ENCODE data around the gene AGT.

Gene AGT

DNA sequence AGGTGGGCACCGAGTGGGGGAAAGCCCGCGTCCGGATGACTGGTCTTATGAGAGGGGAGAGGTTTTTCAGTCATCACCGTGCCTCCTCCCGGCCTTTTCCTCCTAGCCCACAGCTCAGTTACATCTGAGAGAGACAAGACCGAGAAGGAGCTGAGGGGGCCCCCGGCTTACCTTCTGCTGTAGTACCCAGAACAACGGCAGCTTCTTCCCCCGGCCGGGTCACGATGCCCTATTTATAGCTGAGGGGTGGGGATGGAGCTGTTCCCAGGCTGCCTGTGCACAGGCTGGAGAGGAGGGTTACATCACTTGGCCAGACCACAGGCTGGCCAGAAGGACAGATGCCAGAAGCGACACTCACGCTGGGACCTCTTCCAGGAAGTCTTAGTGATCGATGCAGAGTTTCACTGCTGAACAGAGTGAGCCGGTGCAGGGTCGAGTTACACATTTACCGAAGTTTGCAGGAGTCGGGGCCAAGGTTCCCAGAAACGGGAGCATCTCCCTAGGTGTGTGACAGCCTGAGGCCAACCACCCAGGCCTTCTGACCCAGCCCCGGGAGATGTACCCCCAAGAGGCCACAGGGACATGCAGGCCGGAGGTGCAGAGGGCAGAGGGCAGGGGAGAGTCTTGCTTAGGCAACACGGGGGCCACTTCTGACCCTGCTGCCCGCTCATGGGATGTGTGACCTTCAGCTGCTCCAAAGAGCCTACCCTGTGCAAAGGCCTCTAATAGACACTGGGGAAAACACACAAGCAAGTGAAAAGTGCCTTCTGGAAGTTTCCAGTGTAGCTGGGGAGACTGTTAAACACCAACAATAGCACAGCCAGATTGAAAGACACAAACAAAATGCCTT, at the start of gene AGT:
AGT (minus strand) TSS at position 208 of the 850 bp plus-strand sequence. CDS start 3,299 bp downstream, outside the sequence.
- DNase-seq (ENCODE audit: low read depth), result peak; percentile 80

DNA sequence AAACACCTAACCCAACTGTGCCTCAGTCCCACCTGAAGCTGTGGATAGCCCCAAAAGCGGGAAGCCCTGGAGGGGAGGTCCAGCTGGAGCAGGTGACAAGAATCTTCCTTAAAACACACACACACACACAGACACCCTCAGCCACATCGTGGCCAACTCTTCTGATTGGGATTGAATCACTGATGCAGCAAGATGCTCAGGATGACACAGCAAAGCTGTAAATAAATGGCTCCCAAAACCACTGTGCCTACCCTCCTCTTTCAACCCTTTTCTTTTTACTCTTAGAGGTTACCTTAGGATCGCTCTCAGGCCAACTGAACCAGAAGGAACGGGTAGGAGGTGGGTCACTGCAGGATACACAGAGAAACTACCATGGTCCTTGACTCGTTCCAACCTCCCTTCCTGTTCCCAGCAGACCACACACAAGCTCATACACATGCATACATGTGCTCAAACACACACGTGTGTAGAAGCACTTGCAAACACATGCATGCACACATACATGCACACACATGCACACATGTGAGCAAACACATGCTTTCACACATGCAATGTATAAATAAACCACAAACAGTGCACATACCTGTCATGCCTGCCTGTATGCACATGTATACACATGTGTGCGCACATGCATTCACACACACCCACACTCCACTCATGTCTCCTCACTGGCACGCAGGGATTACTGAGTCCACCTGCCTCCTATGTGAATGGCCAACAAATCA, 47.7 kb upstream of the AGT start:
- no peak for DNase-seq (ENCODE audit: low read depth)

DNA sequence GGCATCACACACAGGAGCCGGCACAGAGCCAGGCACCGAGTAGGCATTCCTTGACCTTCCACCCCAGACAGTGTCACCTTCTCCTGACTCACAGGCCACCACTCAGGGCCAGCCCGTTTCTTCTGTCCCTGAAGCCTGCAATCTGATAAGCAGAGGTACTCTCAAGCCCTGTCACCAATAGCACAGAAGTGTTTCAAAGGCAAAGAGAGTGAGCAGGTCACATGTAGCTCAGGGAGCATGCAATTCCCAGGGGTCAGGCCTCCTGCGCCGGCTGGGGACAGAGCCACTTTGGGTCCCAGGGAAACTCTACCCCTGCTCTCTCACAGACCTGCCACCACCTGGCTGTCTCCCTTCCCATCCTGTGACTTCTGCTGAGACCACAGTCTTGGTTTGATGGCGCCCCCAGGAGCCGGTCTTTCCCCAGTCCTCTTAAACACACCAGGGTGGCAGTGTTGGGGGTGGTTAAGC, 46.5 kb upstream of the AGT start:
- no peak for DNase-seq (ENCODE audit: low read depth)

DNA sequence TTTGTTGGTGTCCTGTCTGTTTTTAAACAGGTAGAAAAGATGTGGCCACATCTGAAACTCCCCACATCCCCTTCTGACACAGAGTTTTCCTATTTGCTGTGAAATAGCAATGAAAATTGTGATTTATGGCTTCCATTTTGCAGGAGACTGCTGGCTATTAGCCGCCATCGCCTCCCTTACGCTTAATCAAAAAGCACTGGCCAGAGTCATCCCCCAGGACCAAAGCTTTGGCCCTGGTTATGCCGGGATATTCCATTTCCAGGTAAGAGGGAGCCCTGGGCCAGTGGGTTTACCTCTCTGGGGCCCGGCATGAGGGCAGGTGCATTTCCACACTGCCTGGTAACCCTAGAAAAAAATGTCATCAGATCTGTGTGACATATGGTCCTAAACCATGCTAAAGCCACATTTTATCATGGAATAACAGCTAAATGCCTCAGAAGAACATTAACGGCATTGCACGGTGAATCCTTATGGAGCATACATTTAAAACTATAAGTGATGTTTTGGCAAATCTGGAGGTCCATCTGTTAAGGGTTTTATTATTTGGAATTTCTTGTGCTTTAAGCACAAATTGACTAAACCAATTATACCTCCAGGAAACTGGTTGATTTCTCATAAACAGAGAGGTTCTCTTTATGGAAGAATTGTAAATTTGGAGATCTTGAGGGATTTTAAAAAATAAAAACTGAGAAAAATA, 45.6 kb upstream of the AGT start:
- DNase-seq (ENCODE audit: low read depth), result no peak

DNA sequence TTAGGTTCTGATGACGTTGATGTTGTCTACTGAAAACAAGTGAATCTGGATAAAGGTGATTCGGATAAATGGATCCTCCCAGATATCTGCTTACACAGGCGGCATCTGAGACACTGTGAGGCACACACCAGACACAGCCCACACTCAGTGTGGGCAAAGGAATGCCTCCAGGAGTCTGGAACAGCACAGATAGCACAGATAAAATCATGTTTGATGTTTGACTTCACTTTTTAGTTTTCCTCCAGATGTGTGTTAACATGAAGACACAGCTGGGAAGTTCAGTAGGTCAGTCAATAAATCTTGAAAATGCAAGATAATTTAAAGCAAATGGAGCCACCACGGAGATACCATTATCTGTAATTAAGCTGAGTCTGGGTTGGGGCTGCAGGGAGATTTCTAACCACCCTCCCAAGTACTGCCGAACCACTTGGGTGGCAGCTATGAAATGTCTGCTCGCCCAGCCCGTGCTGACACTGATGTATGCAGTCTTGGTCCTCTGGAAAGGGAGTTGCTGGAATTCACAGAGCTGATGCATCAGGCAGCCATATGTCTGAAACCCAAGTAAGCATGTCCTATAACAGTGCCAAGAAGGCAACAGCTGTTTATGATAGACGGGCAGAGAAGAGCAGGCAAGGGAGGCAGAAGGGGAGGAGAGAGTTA, 44.9 kb upstream of the AGT start:
- peak; percentile 32 for DNase-seq (ENCODE audit: low read depth)

DNA sequence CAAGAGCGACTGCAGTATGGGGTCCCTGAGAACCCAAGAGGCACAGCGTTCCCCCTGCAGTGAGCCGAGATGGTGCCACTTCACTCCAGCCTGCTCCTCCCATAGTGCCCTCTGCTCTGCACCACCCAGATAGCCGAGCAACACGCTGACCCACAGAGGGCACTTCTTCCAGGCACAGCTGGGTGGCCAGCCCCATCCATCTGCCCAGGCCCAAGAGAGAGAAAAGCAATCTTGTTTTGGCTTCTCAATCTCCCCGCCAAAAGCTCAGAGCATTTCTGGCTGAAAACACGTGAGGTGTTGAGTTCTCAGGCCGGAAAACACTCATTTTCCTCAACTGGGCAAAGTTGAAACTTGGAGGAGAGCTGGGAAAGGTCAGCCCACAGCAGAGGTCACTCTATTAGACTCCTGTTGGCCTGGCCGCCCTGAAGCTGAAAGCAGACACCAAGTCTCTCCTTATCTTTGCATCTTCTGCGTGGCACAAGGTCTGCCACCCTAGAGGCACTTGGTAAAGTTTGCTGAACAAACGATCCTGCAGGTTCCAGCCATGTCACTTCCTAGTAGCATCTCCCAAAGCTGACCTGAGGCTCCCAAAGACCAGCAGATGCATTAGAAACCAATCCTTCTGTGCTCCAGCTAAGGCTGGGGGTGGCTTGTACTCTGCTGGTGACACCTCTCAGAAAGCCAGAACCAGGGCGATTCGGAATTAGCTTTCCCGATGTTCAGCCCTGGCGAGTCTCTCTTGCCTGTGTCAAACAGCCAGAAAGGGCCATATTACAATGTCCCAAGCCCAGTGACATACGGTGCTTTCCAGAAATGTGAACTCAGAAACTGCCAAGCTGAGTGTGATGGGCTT, 44.2 kb upstream of the AGT start:
- DNase-seq (ENCODE audit: low read depth), result no peak

DNA sequence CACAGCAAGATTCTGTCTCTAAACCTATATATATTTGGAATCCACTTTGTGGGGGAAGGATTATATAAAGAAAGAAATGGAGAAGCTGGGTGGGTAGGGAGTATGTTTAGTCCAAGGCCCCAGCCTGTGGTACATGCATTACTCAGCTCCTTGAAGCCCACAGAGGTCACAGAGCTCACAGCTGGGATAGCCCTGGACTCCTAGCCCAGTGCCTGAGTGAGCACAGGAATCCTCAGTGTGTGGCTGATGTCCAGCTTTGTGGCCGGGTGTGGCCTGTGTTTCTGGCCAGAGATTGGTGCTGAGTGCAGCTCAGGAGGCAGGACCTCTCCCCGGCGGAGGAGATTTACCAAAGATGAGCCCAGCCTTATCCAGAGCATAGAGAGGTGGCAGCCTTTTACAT, 40.9 kb upstream of the AGT start:
- no peak for DNase-seq (ENCODE audit: low read depth)

DNA sequence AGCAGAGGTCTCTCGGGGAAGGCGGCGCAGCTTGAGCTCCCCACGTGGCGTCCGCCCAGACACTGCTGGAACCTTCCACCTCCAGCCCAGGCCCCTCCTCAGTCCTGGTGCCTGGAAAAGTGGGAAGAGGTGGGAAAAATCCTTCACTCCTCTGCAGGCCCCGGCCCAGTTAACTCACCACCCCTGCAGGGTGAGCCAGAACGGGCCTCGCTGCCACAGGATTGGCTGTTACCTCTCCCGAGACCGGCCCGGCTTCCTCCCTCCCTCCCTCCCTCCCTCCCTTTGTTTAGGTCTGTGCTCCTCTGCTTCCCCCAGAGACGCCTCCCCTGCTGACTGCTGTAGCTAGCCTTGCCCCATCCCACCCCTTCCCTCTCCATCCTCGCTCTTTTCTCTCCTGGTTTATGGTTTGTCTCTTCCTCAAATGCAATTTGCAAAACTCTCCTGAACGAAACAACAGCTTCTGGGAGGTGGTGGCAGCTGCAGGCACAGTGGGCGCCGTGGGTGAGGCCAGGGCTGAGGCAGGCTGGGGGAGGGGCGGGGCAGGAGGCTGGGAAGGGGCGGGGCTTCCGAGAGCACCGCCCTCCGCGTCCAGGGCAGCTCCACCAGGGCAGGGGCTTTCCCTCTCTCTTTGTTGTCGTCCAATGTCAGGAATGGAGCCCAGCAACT, 39.8 kb upstream of the AGT start:
- DNase-seq (ENCODE audit: low read depth), result no peak

DNA sequence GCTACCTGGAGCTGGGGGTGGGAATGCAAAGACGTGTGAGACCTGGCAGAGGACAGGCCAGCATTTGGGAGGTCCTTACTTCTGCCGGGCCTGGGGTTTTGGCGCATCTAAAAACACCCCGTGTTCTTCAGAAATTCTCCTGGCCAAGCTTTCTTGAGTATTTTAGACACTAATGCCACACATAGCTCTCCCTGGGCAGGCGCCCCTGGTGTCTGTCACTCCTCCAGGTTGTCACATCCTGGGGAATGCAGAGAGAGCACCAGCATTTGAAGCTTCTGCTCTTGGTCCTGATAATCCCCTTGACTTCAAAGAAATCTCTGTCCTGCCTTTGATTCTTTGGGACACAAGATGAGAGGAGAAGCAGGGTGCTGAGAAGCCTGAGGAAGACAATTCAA, 39.3 kb upstream of the AGT start:
- no peak for DNase-seq (ENCODE audit: low read depth)

DNA sequence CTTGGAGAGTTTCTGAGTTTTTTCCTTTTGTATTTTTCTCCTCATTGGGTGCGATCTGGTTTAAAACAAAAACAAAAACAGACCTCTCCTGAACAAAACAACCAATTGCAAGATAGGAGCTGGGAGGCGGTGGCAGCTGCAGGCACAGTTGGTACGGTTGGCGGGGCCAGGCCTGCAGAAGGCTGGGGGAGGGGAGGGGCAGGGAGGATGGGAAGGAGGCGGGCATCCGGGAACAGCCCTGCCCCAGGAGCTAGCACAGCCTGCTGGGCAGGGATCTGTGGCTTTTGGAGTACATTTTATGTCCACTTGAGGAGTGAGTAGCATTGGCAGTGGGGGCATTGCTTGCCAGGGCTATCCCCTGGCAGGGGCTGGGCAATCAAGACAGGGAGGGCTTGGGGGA, 38.5 kb upstream of the AGT start:
- no peak for DNase-seq (ENCODE audit: low read depth)

DNA sequence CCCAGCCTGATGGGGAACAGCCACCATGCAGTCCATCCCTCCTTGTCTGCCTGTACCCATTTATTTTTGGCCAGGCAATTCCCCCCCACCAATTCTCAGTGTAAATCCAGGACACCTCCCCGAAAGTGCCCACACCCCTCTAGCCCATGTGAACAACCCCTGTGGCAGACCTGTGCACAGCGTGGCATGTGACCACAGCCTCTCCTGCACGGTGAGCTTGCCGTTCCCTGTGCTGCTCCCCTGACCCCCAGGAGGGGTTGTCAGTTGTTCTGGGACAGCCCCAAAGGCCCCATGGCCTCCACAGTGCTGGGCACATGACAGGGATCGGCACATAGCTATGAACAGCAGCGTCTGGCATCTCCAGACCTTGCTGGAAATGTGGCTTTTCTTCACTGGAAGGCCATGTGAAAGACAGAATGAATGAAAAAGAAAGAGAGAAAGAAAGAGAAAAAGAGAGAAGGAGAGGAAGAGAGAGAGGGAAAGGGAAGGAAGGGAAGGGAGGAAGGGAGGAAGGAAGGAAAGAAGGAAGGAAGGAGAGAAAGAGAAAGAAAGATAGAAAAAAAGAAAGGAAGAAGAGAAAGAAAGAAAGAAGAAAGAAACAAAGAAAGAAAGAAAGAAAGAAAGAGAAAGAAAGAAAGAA, 37.2 kb upstream of the AGT start:
- no peak for DNase-seq (ENCODE audit: low read depth)

DNA sequence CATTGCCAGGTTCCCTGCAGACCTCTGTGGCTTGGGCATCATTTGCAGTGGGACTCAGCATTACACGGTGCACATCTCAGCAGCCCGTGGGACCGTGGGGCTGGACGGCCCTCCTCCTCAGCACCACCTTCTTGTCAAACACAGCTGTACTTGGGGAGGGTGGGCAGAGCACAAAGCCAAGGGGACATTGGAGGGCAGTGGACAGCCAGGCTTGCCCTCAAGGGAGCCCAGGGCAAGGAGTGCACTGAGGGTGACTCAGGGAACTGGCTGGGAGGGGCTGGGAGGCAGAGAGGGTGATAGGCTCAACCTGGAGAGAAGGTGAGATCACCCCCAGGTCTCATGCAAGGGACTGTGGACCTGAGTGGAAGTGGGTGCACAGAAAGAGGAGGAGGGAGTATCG, 36.7 kb upstream of the AGT start:
- no peak for DNase-seq (ENCODE audit: low read depth)

DNA sequence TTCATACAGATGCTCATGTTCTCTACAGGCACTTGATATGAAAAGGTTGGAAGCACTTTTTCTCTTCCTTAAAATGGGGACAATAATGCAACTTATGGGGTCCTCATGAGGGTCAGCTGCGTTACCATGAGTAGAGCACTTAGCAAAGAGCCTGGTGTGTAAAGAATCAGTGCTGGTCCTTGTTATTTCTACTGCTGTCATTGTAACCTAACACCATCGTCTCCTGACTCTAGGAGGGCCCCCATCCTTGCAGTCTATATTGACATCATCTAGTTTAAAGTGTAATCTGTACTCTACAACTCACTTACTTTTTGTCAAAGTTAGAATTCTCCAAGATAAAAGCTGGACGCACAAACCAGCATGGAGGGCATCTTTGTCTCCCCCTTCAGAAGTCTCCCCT, 35.7 kb upstream of the AGT start:
- no peak for DNase-seq (ENCODE audit: low read depth)

DNA sequence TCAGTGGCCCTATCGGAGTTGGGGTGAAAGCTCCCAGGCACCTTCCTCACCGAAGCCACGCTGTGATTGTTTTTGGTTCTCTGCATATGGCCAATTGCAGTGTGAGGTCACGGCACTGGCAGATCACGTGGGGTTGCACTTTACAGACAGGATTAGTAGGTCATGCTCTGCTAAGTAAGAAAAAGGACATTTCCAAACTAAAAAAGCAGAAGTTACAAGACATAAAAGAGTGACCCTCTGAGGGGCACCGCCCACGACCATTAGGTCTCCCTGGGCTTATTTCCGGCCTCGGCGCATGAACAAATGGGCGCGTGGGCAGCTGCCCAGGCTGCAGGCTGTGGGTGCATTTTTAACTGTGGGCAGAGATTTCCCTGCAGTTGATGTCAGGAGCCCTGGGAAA, 35.2 kb upstream of the AGT start:
- DNase-seq (ENCODE audit: low read depth), result no peak

DNA sequence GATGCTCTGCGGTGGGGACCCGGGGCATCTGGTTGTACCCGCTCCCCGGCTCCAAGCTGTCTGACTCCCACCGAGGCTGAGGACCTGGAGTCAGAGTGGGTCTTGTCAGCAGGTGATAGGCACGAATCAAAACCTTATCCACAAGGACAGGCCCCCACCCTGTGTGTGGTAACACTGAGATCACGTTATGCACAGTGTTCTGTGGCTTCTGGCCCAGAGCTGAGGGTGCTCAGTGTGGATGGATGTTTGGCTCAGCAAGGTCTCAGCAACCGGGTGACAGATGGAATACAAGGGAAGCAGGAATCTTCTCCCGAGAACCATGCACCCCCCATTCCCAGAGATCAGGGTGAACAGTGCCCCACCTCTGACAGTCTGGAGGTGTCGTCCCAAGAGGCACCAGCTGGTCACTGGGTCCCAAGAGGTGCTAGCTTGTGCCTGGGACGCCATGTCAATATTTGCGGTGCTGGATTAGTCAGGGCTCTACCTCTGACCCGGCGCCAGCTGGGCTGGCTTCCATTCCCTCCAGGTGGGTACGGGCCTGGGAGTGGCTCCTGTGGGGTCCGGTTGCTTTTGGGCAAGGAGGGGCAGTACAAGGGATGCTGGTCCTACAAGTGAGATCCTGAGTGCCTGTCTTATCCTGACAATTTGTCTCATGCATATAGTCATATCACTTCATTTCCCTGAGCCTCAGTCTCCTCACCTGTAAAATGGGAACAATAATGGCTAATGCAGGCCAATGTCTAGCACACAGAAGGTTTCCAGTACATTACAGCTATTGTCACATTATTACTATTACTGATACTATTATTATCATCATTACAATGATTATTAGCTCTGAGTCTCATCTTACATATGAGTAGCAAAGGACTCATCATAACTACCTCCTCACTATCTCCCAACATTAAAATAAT, 34.2 kb upstream of the AGT start:
- no peak for DNase-seq (ENCODE audit: low read depth)

DNA sequence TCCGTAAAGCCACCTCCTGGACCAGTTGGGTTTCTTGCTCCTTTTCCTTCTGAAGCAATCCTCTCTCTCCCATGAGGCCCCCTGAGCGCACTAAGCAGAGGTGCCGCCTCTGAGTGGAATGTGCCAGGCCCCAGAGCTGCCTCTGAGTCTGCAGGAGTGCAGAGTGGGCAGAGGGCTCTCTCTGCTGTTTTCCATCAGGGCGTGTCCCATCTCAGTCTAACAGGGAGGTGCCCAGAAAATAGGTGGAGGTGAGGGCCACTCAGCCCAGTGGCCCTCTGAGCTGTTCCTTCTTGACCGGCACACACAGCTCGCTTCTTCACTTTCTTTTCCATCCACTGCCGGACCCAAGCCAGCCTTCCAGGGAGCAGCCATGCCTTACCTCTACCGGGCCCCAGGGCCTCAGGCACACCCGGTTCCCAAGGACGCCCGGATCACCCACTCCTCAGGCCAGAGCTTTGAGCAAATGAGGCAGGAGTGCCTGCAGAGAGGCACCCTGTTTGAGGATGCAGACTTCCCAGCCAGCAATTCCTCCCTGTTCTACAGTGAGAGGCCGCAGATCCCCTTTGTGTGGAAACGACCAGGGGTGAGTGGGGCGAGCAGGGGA, 33.3 kb upstream of the AGT start, which contains the start of gene CAPN9:
CAPN9 (plus strand) TSS at position 262 of the 604 bp plus-strand sequence; CDS start at position 371, 109 bp downstream.
- no peak for DNase-seq (ENCODE audit: low read depth)

DNA sequence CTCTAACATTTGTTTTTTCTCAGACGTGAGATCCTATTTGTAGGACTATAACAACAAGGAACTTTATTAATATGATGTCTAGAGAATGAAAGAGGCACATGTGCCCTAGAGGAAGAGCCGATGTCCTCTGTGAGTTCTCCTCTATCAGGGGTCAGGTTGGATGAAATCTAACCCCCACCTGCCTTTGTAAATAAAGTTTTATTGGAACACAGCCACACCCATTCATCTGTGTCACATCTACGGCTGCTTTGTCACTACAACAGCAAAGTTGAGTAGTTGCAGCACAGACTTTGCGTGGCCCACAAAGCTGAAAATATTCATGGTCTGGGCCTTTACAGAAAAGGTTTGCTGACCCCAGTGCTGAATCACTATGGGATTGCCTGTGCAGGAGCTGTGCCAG, 32.7 kb upstream of the AGT start:
- no peak for DNase-seq (ENCODE audit: low read depth)

DNA sequence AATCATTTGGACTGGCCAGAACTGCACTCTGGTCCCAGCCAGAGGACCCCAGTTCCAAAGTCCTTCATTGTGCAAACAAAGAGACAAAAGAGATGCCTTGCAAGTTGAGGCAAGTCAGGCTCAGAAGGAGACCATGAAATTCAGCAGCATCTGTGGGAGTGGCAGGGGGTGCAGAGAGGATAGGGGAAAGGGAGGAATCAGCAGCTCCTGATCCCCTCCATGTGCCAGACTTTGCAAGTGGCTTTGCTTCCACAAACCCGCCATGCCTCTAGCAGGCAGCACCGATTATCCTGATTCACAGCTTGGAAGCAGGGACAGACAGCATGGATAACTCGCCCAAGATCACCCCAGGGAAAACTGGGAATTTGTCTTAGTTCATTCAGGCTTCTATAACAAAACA, 31.1 kb upstream of the AGT start:
- no peak for DNase-seq (ENCODE audit: low read depth)

DNA sequence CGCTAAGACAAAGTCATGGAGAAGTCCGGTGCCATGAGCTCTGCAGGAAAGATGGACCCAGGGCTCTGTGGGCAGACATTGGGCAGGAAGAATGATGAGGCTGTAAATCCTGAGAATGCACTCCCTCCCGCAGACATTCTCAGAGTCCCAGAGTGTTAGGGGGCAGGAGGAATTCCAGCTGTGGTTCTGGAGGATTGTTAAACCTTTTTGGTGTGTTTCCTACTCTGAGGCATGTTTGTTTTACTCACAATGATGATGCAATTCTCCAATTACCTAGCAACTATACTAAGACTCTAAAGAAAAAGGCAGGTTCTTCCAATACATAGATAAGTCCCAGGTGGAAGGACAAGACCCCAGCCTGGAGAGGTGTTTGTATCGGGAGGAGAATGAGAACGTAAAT, 30.5 kb upstream of the AGT start:
- DNase-seq (ENCODE audit: low read depth), result no peak

Data from GM04504 (cell line).